DND-41 (cell line): ENCODE results near the gene TBXA2R.

Experiments used
- ATAC-seq: fragments of 200-7000 bp; cut with Tn5 transposase; 3 replicates; pipeline ENCODE4 v1.9.1; 2021; ENCODE audit warnings: low read depth; ENCODE audit not compliant: insufficient read depth
- DNase-seq: peaks from one replicate; pipeline ENCODE4 v3.0.0-alpha.2; 2020
- H2AFZ ChIP-seq: 2 replicates; pipeline ENCODE4 v1.6.0; 2012; ENCODE audit warnings: low read depth, low read length
- H3K27ac ChIP-seq: 2 replicates; pipeline ENCODE4 v1.5.1; 2012; ENCODE audit warnings: low read length, inconsistent platforms
- H3K27me3 ChIP-seq: fragments of 200-600 bp; sonication (generic); 2 replicates; pipeline ENCODE4 v1.6.0; 2012; ENCODE audit warnings: low read length, mild to moderate bottlenecking, inconsistent platforms; ENCODE audit not compliant: insufficient read depth, poor library complexity
- H3K36me3 ChIP-seq: 2 replicates; pipeline ENCODE4 v1.5.1; 2012; ENCODE audit warnings: low read length, inconsistent platforms; ENCODE audit not compliant: insufficient read depth
- H3K4me1 ChIP-seq: 2 replicates; pipeline ENCODE4 v1.5.1; 2012; ENCODE audit warnings: mild to moderate bottlenecking, low read length; ENCODE audit not compliant: insufficient read depth
- H3K4me2 ChIP-seq: 2 replicates; pipeline ENCODE4 v1.6.0; 2012; ENCODE audit warnings: mild to moderate bottlenecking, moderate library complexity, low read length, inconsistent platforms; ENCODE audit not compliant: insufficient read depth
- H3K4me3 ChIP-seq, 2 experiments: fragments of 200-600 bp in 1 of 2; shearing (Covaris generic) in 1 of 2; 2 replicates each; pipeline ENCODE4 v1.5.1; 2012 to 2016; ENCODE audit warnings: inconsistent platforms in 2 of 2, low read length in 2 of 2, mild to moderate bottlenecking in 2 of 2, low read depth in 1 of 2, moderate library complexity in 1 of 2
- H3K79me2 ChIP-seq: 2 replicates; pipeline ENCODE4 v1.6.0; 2012; ENCODE audit warnings: low read length, inconsistent platforms; ENCODE audit not compliant: insufficient read depth
- H3K9ac ChIP-seq: 2 replicates; pipeline ENCODE4 v1.6.0; 2012; ENCODE audit warnings: low read depth, mild to moderate bottlenecking, inconsistent platforms, low read length, moderate library complexity
- H3K9me3 ChIP-seq: 2 replicates; pipeline ENCODE4 v1.5.1; 2012; ENCODE audit warnings: low read length, moderate library complexity, mild to moderate bottlenecking, inconsistent platforms; ENCODE audit not compliant: insufficient read depth, severe bottlenecking
- H4K20me1 ChIP-seq: 2 replicates; pipeline ENCODE4 v1.6.0; 2012; ENCODE audit warnings: low read length; ENCODE audit not compliant: insufficient read depth
- EZH2 ChIP-seq: IDR thresholded peaks from 3 replicates; pipeline ENCODE4 v1.6.1; 2012; ENCODE audit warnings: borderline replicate concordance, low read depth, mild to moderate bottlenecking, moderate library complexity, low read length, inconsistent platforms; ENCODE audit not compliant: severe bottlenecking
- TF ChIP-seq, protein P1 (sequence below): IDR thresholded peaks from 2 replicates; pipeline ENCODE4 v1.5.1; 2012; ENCODE audit warnings: borderline replicate concordance, low read length, moderate library complexity, mild to moderate bottlenecking; ENCODE audit not compliant: poor library complexity, severe bottlenecking; ENCODE audit errors: extremely low read depth

Gene TBXA2R

DNA sequence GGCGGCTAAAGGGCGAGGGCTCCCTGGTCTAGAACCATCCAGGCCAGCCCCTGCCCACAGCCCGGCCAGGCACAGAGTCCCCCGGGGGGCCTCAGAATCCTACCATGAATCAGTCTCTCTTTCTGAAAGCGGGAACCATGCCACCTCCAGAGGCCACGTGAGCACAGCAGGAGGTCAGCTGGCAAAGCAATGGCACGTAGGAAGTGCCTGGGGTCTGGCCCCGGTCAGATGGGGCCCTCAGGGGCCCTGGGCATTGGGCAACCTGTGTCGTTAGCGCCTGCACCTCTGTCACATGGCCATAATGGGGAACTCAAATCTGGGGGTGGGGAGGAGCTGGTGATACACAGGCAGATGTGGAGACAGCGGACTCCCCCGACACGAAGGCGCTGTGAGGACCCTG lies 58.1 kb downstream of the TBXA2R start:
- no peak for TF ChIP-seq EZH2
- TF ChIP-seq, protein P1, sequence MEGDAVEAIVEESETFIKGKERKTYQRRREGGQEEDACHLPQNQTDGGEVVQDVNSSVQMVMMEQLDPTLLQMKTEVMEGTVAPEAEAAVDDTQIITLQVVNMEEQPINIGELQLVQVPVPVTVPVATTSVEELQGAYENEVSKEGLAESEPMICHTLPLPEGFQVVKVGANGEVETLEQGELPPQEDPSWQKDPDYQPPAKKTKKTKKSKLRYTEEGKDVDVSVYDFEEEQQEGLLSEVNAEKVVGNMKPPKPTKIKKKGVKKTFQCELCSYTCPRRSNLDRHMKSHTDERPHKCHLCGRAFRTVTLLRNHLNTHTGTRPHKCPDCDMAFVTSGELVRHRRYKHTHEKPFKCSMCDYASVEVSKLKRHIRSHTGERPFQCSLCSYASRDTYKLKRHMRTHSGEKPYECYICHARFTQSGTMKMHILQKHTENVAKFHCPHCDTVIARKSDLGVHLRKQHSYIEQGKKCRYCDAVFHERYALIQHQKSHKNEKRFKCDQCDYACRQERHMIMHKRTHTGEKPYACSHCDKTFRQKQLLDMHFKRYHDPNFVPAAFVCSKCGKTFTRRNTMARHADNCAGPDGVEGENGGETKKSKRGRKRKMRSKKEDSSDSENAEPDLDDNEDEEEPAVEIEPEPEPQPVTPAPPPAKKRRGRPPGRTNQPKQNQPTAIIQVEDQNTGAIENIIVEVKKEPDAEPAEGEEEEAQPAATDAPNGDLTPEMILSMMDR = no peak
- no peak overlapping the region for H3K4me2 ChIP-seq
- DNase-seq (no peak), ATAC-seq (no peak)
- no peaks in the 10 kb centered on the region for H3K27me3 ChIP-seq
- no peak overlapping the region for H3K27ac ChIP-seq
- H3K9ac ChIP-seq = no peak overlapping the region
- peaks cover 38% of the 10 kb centered on the region for H4K20me1 ChIP-seq
- peaks cover 47% of the 10 kb centered on the region for H3K36me3 ChIP-seq
- no peaks in the 10 kb centered on the region for H3K9me3 ChIP-seq
- no peak overlapping the region for H2AFZ ChIP-seq
- no peak overlapping the region for H3K4me3 ChIP-seq
- H3K4me1 ChIP-seq = peaks cover 6% of the 10 kb centered on the region
- peaks cover 15% of the 10 kb centered on the region for H3K79me2 ChIP-seq

DNA sequence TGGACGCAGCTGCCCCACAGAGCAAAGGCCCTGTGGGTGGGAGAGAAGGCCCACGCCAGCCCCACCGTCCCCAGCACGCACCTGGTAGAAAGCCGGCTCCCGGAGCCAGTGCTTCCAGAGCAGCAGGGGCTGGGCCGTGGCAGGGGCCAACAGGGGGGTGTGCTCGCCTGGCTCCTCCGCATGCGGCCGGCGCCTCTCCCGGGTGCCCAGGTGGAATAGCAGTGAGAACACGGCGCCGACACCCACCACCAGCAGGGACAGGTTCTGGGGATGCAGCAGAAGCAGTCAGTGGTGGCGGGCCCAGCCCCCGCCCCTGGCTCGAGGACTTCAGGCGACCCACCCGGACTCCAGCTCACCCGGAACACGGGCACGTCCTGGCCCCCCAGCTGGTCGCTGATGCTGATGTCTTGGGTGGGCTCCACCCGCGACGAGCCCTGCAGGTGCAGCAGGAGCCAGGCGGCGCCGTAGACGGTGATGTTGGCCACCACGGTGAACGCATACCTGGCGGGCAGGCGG lies 58.9 kb downstream of the TBXA2R start:
- no peak overlapping the region for H3K4me2 ChIP-seq
- H4K20me1 ChIP-seq = peaks cover 41% of the 10 kb centered on the region
- no peaks in the 10 kb centered on the region for H3K4me1 ChIP-seq
- H3K79me2 ChIP-seq = peaks cover 11% of the 10 kb centered on the region
- no peak for ATAC-seq
- no peaks in the 10 kb centered on the region for H3K27me3 ChIP-seq
- DNase-seq = no peak
- H2AFZ ChIP-seq = no peak overlapping the region
- H3K27ac ChIP-seq = no peak overlapping the region
- peaks cover 53% of the 10 kb centered on the region for H3K36me3 ChIP-seq
- TF ChIP-seq, protein P1 = no peak
- TF ChIP-seq EZH2 = no peak
- H3K4me3 ChIP-seq = no peak overlapping the region
- H3K9me3 ChIP-seq = no peaks in the 10 kb centered on the region
- no peak overlapping the region for H3K9ac ChIP-seq

DNA sequence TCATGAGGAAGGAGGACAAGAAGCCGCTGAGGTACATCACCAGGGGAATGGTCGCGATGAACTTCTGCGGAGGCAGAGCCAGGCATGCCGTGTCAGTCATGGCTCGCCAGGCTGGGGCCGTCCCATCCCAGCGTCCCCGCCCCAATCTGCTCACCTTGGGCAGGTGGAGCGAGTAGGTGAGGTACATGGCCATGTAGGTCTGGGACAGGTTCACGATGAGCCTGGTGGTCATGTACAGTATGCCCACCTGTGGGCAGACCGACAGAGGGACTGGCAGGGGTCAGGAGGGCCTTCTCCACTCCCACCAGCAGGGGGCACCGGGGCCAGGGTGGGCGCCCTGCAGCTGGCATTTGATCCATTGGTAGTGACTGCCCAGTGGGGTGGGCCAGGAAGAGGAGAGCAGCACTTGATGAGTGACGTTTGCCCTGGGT lies 59.4 kb downstream of the TBXA2R start:
- H3K9me3 ChIP-seq = no peaks in the 10 kb centered on the region
- peaks cover 6% of the 10 kb centered on the region for H3K79me2 ChIP-seq
- H2AFZ ChIP-seq = no peak overlapping the region
- H3K9ac ChIP-seq = no peak overlapping the region
- peaks cover 56% of the 10 kb centered on the region for H3K36me3 ChIP-seq
- H3K4me1 ChIP-seq = no peaks in the 10 kb centered on the region
- no peak overlapping the region for H3K4me2 ChIP-seq
- no peaks in the 10 kb centered on the region for H3K27me3 ChIP-seq
- TF ChIP-seq, protein P1 = peak; percentile 67
- no peak for TF ChIP-seq EZH2
- peaks cover 43% of the 10 kb centered on the region for H4K20me1 ChIP-seq
- ATAC-seq = 0 out of 3 replicates have a peak, but pooled peaks have one; percentile 25
- DNase-seq = peak; percentile 35
- no peak overlapping the region for H3K4me3 ChIP-seq
- no peak overlapping the region for H3K27ac ChIP-seq

DNA sequence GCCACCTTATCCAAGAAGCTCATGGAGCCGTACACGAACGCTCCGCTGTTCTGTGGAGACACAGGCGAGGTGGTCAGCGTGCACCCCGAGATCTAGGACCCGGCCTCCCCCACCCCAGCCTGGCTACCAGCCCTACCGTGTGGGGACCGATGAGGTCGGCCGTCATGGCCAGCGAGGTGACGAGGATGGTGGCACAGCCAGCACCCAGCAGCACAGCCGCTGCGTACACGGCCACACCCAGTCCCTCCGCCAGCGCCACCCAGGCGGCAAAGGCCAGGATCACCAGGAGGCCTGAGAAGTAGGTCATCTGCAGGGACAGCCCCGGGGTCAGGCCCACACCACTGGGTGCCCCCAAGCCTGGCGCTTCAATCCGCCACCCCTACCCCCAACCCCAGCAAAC lies 60.6 kb downstream of the TBXA2R start:
- TF ChIP-seq, protein P1 = no peak
- no peaks in the 10 kb centered on the region for H3K9me3 ChIP-seq
- no peaks in the 10 kb centered on the region for H3K79me2 ChIP-seq
- peaks cover 43% of the 10 kb centered on the region for H4K20me1 ChIP-seq
- H3K4me2 ChIP-seq = no peak overlapping the region
- no peak overlapping the region for H3K4me3 ChIP-seq
- H2AFZ ChIP-seq = no peak overlapping the region
- no peaks in the 10 kb centered on the region for H3K27me3 ChIP-seq
- no peak overlapping the region for H3K9ac ChIP-seq
- DNase-seq (no peak), ATAC-seq (no peak)
- H3K4me1 ChIP-seq = no peaks in the 10 kb centered on the region
- peaks cover 56% of the 10 kb centered on the region for H3K36me3 ChIP-seq
- H3K27ac ChIP-seq = no peak overlapping the region
